Measurements from ENCODE around the gene PAFAH1B2.
"Not testable (repeated sequence)": the region's sequence is repeated elsewhere in the genome, so short reads cannot be mapped to it uniquely, and the experiment has no call there.

The PAFAH1B2 gene

DNA sequence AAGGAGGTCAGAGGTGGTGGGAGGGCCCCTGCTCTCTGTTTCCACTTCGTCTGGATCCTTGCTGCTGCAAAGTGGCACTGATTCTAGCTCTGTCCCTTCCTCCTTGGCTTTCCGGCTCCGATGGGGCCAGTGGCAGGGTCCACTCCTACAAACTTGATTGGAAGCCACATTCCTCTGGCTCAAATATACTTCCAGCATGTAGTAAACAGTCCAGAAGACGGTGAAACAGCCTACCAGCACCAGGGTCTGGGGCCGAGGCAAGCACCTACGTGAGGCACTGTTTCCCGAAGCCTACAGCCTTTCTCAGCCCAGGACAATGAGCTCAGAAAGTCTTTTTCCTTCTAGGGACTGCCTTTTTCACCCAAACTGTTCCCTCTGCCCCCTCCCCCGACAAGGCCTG is 62.0 kb downstream of the PAFAH1B2 start:
- not testable (repeated sequence) for DNase-seq

DNA sequence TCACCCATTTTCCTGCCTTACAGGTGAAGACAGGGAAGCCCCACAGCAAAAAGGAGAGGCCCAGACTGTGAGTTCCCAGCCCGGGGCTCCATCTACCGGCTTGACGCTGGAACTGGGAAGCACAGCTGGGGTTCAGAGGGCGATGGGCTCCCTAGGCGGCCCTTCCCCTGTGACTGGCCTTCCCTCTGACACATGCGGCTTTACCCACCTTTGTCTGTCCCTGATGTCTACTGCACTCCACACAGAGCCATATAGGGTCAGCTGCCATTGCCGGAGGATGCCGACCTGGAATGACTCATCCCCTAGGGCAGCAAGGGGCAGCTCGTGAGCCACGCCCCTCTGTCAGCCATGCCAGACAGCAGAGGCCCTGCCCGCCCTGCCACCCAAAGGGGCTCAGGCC is 62.8 kb downstream of the PAFAH1B2 start:
- not testable (repeated sequence) for DNase-seq

DNA sequence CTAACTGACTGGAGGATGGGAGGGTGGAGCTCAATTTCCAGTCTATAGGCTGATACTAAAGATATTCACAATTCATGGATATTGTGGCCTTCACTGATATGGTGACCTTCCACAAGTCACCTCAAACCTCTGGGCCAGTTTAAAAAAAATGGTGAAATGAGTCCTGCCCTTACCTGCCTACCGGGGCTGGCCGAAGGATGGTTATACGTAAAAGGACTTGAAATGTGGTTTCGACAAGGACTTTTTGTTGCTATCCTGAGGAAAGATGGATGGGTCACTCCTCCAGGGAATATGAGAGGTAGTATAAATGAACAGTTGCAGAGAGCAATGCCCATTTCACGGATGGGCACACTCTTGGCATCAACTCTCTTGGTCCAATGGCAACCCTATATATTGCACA is 63.4 kb downstream of the PAFAH1B2 start:
- not testable (repeated sequence) for DNase-seq

DNA sequence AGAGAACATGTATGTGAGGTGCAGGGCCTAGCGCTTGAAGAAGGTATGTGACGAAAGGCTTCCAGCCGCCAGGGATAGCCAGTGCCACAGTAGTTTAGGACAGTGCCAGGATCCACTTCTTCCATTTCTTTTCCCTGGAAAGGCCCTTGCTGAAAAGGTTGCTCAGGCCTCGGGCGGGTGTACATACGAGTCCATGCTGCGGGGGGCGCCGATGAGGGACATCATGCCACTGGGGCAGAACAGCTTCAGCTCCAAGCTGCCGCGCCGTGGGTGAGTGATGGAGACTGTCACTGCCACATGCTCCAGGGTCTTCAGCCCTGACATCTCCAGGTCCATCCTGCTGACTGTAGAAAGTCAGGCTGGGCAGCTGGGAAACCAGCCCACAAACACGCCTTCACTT is 64.6 kb downstream of the PAFAH1B2 start:
- DNase-seq, result not testable (repeated sequence)

DNA sequence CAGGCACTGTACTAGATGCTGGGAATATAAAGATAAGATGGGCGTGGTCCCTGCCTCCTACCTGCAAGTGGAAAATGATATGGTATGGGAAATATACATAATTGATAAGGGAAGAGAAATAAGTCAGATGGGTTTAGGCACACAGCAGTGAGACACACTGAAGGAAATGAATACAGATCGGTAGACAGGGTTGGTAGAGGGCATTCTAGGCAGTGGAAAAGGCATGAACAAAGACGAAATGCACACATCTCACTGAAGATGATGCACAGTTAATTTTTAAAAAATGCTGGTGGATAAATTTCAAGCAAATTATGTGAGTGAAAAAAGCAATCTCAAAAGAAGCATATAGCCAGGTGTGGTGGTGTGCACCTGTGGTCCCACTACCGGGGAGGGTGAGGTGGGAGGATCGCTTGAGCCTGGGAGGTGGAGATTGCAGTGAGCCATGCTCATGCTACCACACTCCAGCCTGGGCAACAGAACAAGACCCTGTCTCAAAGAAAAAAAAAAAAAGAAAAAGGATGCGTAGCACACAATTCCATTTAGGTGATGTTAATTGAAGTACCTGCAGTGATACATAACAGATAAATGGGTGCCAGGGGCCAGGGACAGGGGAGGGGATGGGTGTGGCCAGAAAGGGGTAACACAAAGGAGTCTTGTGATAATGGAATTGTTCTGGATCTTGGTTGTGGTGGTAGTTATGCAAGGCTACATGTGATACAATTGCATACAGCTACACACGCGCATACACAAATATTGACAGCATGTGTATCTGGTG is 65.5 kb downstream of the PAFAH1B2 start:
- not testable (repeated sequence) for DNase-seq

DNA sequence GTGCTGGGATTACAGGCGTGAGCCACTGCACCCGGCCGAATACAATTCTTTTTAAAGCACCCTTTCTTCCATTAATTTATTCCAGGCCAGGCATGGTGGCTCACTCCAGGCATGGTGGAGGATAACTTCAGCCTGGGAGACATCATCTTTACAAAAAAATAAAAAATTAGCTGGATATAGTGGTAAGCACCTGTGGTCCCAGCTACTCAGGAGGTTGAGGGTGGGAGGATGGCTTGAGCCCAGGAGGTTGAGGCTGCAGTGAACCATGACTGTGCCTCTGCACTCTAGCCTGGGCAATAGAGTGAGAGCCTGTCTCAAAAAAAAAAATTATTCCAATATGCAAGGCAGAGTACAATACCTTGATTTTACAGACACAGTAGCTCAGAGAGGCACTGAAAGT is 66.5 kb downstream of the PAFAH1B2 start:
- DNase-seq, result no peak

DNA sequence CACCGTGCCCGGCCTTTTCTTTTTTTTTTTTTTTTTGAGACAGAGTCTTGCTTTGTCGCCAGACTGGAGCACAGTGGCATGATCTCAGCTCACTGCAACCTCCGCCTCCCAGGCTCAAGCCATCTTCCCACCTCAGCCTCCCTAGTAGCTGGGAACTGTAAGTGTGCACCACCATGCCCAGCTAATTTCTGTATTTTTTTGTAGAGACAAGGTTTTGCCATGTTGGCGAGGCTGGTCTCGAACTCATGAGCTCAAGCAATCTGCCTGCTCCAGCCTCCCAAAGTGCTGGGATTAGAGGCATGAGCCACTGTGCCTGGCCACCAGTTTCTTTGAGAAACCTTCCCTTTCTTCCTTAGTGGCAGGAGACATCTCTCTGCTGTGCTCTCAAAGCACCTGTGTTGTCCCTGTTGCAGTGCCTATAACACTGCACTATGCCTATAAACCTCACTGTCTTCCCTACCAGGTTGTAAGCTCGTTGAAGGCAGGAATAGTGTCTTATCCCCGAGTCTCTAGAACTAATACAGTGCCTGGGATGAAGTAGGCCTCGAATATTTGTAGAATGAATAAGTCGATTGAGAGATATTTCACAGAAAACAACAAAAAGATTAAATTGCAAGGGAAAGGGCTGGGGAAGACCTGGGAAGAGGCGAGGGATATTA is 68.7 kb downstream of the PAFAH1B2 start:
- no peak for DNase-seq

DNA sequence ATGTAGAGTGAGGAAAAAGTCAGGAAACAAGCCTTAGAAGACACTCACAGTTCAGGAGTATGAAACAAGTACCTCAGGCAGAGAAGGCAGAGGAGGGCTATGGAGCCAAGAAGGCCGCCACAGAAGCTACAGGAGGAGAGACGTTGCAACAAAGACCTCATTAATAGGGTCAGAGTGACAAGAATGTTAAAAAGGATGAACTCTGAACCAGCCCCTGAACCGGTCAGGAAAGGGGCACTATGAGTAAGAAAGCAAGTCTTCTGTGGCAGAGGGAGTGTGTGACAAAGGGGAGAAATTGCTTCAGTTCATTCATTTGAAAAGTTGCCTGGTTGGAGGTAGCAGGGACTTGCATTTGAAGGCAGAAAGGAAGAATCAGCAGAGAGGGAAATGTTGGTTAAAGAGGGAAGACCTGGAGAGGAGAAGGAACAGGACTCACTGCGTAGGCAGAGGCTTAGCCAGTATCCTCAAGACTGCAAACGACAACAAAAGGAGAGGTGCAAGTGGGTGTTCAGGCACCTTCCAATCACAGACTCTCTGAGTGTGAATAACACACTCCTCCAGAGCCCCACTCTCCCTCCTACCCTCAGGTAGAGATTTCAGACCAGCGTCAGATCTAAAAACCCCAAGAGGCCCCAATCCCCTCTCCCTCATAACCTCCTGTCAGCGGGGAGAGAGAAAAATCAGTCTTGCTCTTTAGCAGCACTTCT is 70.5 kb downstream of the PAFAH1B2 start:
- no peak for DNase-seq

DNA sequence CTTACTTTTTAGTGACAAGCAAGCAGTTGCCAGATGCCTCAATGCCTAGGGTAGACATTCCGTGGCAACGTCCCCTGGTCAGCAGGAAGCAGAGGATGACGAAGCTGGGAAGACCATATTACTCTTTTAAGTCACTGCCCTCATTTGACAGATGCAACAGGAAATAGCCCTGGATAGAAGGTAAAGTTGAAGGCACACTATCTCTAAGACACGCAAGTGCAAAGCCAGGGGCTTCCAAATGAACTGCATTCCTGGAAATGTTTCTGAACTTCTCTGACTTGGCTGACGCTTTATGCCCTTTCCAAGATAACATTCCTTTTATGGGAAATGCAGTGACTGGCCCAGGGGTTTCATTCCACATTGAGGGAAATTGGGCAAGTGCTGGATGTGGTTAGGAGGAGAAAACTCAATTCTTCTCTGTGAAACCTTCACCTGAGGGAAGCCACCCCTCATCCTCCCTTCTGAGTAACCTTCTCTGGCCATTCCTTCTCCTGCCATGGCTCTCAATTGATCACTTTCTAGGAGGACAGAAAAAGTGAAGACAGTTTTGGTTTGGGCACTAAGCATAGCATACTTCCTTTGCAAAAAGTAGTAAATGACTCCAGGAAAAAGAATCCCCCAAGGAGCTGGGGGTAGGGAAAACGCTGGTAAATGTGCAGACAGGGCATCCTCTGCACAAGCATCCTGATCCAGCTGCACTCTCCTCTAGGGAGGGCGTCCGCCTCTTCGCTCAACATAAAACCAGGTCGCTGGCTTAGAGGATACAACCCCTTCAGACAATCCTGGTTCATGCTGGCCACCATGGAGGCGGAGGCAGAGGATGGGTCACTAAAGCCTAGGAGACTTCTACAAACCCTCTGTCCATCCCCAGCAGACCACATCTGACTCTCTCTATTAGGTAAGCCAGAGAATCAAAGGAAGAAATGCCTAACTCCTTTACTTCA is 73.3 kb downstream of the PAFAH1B2 start:
- DNase-seq, result no peak

DNA sequence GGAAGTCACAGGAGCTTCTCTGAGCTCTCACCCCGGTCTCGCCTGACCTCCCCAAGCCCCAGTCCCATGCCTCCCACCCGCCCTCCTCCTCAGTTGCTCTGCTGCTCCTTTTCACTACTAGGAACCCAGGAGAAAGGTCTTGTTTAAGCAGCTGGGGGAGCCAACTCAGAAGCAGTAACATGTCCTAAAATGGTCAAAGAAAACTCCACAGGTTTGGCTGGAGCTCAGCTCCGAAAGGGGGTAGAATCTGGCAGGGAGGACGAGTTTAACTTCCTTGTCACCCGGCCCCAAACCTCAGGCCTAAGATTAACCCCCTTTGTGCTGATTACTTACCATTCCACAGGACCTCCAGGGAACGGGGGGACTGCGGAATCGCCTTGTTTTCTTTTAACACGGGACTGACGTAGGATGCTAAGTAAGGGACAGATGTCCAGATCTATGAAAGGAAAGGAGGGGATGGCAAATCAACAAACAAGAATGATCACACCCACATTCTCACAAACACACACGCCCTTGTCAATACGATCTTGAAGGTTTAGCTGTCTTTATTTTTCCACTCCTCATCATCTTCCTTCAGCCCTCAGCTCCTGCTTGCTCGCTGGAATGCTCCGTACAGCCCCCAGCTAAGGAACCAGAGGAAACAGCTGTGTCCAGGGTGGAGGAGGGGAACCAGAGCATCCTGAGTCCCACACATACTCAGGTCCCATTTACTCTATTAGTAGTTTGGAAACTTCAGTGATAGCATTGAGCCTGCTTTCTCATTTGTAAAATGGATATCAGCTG is 74.2 kb downstream of the PAFAH1B2 start:
- DNase-seq, result no peak

DNA sequence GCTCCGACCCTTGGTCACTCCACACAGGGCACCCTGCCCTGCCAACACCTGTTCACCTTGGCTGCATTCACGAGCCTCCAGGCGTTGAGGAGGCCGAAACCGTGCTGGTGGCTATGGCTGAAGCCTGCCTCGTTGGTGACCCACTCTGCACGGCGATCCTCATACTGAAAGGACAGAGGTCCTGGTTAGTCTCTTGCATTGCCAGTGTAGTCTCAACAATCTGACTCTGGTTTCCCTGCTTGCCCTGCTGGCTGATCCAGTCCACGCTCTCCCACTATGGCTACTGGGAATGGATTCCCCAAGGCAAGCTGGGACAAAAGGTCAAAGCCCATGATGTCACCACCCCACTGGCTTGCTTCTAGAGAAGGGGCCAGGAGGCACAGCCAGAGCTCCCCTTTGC is 74.9 kb downstream of the PAFAH1B2 start:
- DNase-seq, result no peak

DNA sequence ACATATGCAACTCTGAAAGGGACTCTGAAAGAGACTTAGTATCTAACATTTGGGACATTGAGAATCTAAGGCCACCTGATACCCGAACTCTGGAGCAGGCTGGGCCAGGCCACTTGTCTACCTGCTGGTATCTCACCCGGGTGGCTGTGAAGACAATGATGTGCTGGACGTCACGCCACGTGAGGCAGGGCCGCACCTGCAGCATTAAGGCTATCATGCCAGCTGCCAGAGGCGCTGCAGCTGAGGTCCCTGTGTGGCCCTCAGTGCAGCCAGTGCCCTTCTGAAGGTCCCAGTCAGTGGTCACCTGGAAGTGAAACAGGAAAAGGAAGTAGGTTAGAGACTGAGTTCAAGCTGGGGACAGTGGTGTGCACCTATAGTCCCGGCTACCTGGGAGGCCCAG is 75.4 kb downstream of the PAFAH1B2 start:
- DNase-seq, result no peak

DNA sequence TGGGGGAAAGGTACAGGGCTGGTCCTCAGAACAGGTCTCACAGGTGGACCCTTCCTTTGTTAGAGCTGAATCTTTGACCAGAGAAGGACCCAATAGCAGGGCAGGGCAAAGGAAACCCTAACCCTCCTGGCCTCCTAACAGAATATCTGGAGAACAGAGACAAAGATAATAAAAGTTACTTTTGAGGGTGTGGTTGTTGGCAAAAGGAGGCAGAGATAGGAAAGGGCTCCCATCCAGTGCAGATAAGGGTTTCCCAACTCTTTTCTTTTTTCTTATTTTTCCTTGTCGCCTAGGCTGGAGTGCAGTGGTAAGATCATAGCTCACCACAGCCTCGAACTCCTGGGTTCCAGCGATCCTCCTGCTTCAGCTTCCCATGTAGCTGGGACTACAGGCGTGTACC is 75.9 kb downstream of the PAFAH1B2 start:
- DNase-seq, result no peak

DNA sequence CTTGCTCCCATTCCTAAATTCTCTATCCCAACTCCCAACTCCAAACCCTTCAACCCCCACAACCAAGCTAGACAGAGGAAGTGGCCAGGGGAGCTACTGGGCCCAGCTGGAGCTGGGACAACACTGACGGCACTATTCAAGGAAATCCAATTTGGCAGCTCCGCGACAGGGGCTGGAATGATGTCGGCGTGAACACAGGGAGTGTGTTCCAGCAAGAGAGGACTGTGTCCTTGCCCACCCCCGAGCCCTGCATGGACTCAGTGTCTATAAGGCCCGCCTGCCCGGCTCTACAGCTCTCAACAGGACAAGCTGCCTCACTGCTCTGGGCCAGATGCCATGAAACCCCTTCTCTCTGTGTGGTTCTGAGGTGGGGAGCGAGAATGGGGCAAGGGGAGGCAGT is 76.5 kb downstream of the PAFAH1B2 start:
- DNase-seq, result no peak

DNA sequence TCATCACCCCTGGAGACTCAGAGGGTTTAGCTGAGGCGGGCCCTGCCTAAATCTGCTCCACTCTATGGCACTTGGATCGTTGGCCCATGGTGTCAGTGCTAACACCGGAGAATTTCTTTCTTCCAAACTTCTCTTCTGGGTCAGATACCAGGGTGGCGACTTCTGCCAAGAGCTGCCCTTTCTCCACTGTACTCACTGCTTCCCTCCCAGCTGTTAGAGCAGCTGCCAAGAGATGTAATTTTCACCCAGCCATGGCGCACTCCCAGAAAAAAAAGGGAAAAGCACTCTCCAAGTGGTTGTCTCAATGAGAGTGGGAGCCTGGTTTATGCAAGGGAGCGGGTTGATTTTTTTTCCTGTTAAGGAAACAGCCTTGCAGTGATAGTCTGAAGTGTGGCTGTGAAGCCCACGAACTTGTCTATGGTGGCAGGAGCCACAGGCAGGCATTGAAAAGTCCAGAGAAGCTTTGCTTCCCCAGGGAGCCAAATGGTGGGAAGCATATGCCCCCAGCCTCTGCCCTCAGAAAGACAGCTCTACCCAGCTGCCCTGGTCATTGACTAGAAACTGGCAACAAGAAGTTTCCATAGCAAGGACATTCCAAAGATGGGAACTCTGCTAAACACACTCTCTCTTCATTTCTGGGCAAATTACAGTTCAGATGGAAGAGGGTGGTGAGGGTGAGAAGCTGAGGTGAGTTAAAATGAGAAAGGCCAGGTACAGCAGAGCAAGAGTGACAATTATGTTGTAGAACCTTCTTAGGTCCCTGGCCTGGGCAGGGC is 77.1 kb downstream of the PAFAH1B2 start:
- no peak for DNase-seq

DNA sequence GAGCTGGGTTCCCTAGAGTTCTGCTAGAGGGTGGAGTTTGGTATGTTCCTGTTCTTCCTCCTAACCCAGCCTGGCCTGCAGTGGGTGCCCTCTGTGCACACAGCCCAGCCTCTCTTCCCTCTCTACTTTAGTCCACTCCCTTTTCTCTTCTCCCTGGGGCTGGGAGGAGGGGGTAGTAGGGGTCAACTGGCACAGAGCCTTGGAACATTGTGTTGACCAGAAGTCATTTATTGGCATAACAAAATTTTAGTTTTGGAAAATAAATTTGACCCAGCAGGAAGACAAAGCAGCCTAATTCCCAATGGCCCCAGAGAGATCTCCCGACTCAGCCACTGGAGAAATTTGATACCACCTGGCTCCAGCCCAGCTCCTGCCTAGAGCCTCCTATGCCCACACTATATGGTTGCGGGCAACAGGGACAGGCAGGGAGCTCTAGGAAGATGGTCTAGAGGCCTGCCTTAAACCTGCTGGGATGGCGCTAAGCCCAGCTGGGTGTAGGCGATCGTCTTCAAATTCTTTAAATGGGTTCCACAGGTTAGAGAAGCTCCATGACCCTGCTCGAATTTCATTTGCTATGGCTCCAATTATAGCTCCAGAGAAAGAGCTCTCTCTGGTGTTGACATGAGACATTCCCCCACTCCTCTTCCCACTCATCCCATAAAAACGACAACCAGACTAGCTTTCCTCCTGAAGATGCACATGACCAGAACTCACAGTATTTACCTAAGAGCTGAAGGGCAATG is 77.9 kb downstream of the PAFAH1B2 start:
- no peak for DNase-seq

DNA sequence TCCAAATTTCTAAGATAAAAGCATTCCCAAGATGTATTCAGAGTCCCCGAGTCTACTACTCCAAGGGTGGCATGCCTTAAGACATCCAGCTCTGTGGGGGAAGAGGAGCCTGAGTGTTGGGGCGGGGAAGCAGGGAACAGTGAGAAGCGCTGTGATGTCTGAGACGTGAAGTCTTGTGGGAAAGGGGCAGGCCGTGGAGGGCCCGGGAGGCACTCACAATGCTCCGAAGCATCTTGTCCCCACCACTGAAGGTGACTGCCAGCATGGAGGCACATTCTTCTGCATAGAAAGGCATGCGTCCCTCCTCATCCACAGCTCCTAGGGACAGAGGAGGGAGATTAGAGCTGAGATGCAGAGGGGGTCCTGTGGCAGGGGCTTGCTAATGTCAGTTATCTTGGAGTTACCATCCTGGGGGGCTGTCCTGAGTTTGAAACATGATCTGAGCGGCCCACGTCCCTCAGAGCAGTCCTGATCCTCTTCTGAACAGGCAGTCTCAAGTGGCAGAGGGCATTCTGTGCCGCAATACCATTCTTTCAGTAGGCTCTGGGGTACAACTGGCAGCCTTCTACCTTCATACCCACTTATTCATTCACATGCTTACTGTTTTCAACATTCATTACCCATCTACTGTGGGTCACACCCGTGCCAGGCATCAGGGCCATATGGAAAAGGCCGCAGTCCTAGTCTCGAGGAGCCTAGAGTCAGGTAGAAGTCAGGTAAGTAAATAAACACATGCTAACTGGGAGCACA is 79.1 kb downstream of the PAFAH1B2 start:
- DNase-seq, result no peak

DNA sequence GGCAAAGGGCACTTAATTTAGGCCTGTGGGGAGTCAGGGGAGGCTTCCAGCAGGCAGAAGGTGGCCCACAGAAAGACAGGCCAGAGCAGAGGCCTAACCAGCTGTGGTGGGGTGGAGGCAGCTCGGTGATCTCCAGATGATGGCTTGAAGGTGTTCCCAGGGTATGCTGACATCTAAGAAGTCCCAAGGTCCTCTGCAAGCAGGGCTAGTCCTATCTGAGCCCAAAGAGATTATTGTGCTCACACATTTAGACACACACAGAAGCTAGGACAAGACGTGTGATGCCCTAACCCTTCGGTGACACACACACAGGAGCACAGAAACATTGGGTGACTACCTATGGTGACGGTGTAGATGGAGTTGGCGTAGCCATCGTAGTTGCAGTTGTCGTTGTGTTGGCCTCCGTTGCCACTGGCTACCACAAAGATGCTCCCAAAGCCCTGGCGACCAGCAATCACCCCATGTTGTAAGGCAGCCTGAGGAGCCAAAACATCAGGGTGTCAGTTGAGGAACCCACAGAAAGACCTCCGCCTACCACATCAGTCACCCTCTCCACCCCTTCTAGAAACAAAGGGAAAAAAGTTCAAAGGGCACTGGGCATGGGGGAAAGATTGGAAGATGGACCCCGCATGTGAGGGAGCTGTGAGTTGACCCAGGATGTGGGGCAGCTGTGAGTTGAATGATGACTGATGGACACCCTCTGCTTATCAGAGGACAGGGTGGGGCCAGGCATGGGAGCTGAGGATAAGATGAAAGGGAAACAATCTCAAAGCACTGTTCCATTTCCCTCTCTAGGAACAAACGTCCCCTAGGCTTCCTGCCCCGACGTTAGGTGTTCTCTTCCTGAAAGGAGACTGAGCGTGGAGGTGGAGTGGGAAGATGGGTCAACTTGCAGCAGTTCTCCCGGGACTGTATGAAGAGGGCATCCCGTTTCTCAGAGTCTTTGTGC is 79.9 kb downstream of the PAFAH1B2 start:
- no peak for DNase-seq

All from stimulated activated CD4-positive, alpha-beta T cell treated with anti-CD3 and anti-CD28 coated beads, Interleukin-2, amount 100 ng/mL, for 24 hours (primary cell).